Right lobe of liver (tissue), 4 donors: Measurements from ENCODE around the gene CACNB2.

Experiments used
- CTCF ChIP-seq, 4 donors: fragments of 200-600 bp in 3 of 4; fragments of 450-650 bp in 1 of 4; IDR thresholded peaks; one replicate each; pipeline versions ENCODE4 v1.5.1 to v1.8.0; 2016 to 2022; ENCODE audit warnings: antibody characterized with exemption in 4 of 4, mild to moderate bottlenecking in 2 of 4
- POLR2A ChIP-seq: fragments of 450-650 bp; IDR thresholded peaks from one replicate; pipeline ENCODE4 v1.6.1; 2017; ENCODE audit warnings: antibody characterized with exemption, mild to moderate bottlenecking
- donor health status: DM: no; HTN: no; CAD: no.
- donor health status: DM: no; HTN: no; CAD: no.
- donor health status: DM: no; HTN: yes; CAD: no.

DNA sequence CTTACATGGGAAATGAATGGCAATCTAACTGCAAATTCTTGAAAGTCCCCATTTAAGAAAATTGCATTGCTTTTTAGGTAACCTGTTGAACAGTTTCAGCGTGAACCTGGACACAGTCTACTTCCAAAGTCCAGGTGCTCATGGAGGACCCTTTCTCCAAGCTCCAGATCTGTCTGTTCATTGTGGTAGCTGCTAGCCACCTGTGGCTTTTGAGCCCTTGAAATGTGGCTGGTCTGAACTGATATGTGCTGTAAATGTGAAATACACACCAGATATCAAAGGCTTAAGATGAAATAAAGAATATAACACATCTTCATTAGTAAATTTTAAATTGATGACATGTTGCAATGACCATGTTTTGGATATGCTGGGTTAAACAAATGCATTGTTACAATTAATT lies 4.2 kb downstream of the CACNB2 start:
- TF ChIP-seq CTCF (IDR thresholded peaks at IDR 0.05): no peak
- TF ChIP-seq POLR2A: no peak
